GM12865 (cell line): ENCODE data around the gene SGTA.

ENCODE experiments used
- DNase-seq: peaks from one replicate; pipeline ENCODE4 v3.0.0; 2010; ENCODE audit warnings: low read depth
- H3K4me3 ChIP-seq: 2 replicates; pipeline ENCODE4 v1.5.1; 2011; ENCODE audit warnings: mild to moderate bottlenecking, low read depth, low read length, control low read depth
- CTCF ChIP-seq: IDR thresholded peaks from 2 replicates; pipeline ENCODE4 v1.5.1; 2011; ENCODE audit warnings: low read length, control low read depth, low read depth, inconsistent platforms; ENCODE audit not compliant: insufficient read depth; ENCODE audit errors: missing control alignments

The SGTA gene

DNA sequence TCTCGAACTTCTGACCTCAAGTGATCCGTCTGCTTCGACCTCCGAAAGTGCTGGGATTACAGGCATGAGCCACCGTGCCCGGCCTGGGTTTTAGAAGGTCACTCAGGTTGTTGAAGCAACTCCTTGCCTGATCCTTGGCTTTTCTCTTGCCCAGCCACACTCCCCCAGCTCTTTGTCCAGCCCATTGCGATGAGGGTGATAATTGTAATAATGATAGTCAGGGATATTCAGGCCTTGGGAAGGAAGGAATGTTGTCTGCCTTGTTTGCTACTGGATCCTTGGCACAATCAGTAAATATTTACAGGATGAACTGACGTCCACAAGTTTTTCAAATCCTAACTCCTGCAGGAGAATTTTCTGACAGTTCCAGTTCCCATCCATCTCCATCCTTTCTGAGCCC, 4.0 kb upstream of the SGTA start:
- DNase-seq: peak; percentile 24
- peak overlapping the region; percentile 13; the same call in 1 of the 2 replicates for H3K4me3 ChIP-seq

DNA sequence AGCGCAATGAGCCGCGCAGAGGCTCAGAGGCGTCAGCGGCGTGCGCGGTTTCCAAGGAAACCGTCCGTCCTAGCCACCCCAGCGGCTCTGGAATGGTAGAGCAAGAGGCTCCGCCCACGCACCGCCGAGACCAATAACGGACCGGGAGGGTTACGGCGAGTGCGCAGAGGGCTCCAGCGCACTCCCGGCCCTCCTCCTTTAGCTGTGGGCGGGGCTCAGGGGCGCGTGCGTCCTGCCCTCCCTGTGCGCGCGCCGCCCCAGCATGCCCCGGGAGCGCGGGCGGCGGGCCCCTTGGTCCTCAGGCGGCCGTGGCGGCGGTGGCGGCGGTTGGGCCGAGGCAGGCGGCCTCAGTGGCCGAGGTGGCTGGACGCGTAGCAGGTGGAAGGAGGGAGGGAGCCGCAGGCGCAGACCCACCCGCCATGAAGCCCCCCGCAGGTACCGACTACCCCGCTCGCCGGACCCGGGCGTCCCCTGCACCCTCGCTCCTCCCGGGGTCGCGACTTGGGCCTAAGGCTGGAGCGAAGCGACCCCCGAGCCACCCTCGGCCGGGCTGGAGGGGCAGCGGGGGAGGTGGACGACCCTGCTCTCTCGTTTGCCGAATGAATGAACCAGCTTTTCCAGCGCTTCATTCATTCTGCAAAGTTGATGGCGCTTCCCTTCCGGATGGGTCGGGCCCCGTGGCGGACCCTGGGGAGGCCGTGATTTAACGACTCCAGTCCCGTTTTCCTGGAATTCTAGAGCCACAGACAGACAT, 2.3 kb upstream of the SGTA start, which contains the start of gene THOP1:
Gene THOP1, plus strand, starts transcription at position 260 of the 754 bp plus-strand sequence. Its CDS starts 160 bp downstream, at position 420.
- DNase-seq: peak; percentile 100
- H3K4me3 ChIP-seq: peak within 1 kb of the TSS; percentile 77

More for the DNA sequence above, 4.0 kb upstream of the SGTA start:
- TF ChIP-seq CTCF: no peak

DNA sequence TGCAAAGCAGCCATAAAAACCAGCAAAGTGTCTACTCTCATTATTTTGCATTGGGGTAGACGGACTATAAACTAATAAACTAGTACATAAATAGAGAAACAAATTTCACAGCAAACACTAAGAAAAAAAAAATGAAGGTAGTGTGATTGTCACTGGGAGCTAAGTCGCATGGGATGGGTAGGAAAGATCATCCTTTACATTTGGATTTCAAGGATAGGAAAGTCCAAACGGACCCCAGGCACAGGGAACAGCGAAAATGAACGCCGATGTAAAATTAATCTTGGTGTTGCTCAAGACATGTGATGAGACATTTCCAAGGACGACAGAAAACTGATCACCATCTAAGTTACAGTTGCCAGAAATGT, 690 bp upstream of the SGTA start:
- H3K4me3 ChIP-seq: peak overlapping the region; percentile 33
- TF ChIP-seq CTCF: no peak
- no peak for DNase-seq

More for the DNA sequence above, 2.3 kb upstream of the SGTA start, which contains the start of gene THOP1:
- TF ChIP-seq CTCF: no peak

- no peak for TF ChIP-seq CTCF
- H3K4me3 ChIP-seq: peak overlapping the region; percentile 79
- no peak for DNase-seq
These were observed 641 bp downstream of the SGTA start for GRCh38 chr19:2782329-2782935.

DNA sequence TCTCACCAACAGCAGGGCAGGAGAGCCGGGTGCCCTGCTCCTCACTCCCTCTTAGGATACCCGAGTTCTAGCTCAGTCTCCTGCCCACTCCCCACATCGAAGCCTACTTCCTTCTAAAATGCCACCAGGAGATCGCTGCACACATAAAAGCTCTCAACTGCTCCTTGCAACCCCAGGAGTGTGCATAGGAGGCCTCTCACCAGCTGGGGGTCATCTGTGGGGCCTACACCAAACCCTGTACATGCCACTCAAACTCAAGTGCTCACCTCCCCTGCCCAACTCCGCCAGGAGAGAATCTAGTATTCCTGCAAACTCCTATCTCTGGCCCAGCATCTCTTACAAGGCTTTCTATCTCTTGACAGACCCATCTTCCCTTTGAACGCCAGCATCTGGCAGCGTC, 2.8 kb downstream of the SGTA start:
- H3K4me3 ChIP-seq: no peak overlapping the region
- no peak for DNase-seq
- TF ChIP-seq CTCF: no peak

DNA sequence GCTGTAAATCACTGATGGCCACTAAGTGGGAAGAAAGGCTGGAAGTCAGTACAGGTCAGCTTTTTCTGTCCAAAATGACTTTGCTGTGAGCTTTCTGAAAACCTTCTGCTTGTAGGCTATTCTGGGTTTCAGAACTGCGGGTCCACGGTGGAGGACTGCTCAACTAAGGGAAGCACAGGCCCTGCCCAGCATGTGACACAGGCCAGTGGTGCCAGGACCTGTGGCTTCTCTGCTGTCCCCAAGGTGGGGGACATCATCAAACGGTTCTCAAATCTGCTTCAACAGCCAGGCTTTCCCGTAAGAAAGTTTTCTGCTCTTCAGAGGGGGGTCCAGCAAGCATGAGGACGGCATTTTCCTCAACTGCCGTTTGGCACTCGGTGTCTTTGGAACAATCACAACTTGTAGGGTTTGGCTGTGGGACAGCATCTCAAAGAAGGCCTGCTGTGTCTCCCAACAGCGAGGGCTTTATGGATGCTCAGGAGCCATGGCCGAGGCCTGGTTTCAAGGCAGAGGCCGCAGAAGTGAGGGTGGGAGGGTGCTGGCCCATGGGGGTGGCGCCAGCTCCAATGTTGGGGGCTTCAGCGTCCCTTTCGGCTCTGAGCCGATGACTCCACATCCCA, 3.8 kb downstream of the SGTA start:
- no peak for TF ChIP-seq CTCF
- H3K4me3 ChIP-seq: no peak overlapping the region
- DNase-seq: no peak
